Fibroblast of peridontal ligament (primary cell): ENCODE measurements around the gene TMEFF2.

Experiments
- DNase-seq: peaks from one replicate; pipeline ENCODE4 v3.0.0-alpha.2; 2010; ENCODE audit errors: extremely low read depth

The TMEFF2 gene

GRCh38 chr2:191905336-191905735, 289.4 kb downstream of the TMEFF2 start:
- no peak for DNase-seq

DNA sequence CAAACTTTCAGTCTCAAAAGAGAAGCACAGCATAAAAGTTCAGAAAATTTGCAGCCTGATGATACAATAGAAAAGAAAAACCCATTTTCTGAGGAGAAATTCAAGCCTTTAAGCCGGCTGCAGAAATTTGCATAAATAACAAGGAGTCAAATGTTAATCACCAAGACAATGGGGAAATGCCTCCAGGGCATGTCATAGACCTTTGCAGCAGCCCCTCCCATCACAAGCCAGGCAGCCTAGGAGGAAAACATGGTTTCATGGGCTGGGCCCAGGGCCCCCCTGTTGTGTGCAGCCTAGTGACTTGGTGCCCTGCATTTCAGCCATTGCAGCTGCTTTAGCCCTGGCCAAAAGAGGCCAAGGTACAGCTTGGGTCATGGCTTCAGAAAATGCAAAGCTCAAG, 293.7 kb downstream of the TMEFF2 start:
- DNase-seq: no peak

GRCh38 chr2:191899410-191899809, 295.3 kb downstream of the TMEFF2 start:
- peak; percentile 97 for DNase-seq
